Dendritic cell treated with granulocyte-macrophage colony-stimulating factor and Interleukin-4, amounts not matched to agents 40 ng/mL and 50 ng/mL, for 4 days (primary cell): ENCODE results near the gene DHX9.
"Not testable (repeated sequence)": the region's sequence is repeated elsewhere in the genome, so short reads cannot be mapped to it uniquely, and the experiment has no call there.

Experiments used
- H3K27ac Mint-ChIP-seq: one replicate; pipeline ENCODE4 v1.8.0; 2022; ENCODE audit warnings: mild to moderate bottlenecking, mixed read lengths
- H3K27me3 Mint-ChIP-seq: one replicate; pipeline ENCODE4 v1.8.0; 2022; ENCODE audit warnings: mild to moderate bottlenecking, mixed read lengths
- H3K36me3 Mint-ChIP-seq: one replicate; pipeline ENCODE4 v1.8.0; 2022; ENCODE audit warnings: low read depth, mixed read lengths
- H3K4me1 Mint-ChIP-seq: one replicate; pipeline ENCODE4 v1.8.0; 2022; ENCODE audit warnings: low read depth, mixed read lengths
- H3K4me3 Mint-ChIP-seq: one replicate; pipeline ENCODE4 v1.8.0; 2022; ENCODE audit warnings: mild to moderate bottlenecking, moderate library complexity, mixed read lengths
- H3K9me3 Mint-ChIP-seq: one replicate; pipeline ENCODE4 v1.8.0; 2022; ENCODE audit warnings: mixed read lengths
- intact Hi-C: fragments of 100-400 bp; cut with micrococcal nuclease; formaldehyde crosslinking; loops from one replicate; pipeline ENCODE4 v1.15.0; 2022

DHX9 gene

DNA sequence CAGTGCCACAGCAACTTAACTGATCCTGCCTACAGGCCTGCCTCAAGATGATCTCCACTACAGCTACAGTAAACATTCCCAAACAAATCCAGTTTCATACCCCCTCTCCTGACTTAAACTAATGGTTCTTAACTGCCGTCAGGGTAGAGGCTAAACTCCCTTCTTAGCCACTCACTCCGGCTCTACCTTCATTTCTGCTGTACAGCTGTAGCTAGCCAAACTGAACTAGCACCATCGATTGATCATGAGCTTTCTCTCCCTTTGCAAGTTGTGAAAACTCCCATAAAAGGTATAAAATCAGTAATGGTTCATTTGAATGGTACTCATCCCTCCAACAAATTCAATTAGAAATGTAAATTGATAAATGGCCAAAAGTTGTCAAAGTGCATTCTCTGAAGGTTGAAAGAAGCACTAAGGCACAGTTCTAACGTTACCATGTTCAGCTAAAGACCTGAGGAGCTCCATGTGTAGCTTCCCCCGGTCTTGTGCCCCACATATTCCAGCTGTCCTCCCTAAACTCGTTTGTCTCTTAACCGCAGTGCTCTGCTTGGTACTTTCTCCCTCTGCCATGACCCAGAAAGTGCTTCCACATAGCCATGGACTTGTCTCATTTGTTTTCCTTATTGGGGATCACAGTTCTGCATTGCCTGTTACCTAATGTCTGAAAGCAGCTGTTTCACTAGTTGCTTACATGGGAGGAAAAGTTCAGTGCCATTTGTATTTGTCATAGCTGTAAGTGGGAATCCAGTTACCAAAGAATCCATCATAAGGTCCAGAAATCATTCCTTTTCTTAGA lies 49.8 kb downstream of the DHX9 start:
- intact Hi-C loops = loop anchor here (5.0 kb wide), 1 partner anchor 37 kb away; no protein-coding TSS in a partner anchor
- no peak overlapping the region for H3K27ac Mint-ChIP-seq
- peaks cover 8% of the 10 kb centered on the region for H3K9me3 Mint-ChIP-seq
- H3K4me1 Mint-ChIP-seq = peaks cover 5% of the 10 kb centered on the region
- peaks cover 61% of the 10 kb centered on the region for H3K36me3 Mint-ChIP-seq
- no peak overlapping the region for H3K4me3 Mint-ChIP-seq
- no peaks in the 10 kb centered on the region for H3K27me3 Mint-ChIP-seq

DNA sequence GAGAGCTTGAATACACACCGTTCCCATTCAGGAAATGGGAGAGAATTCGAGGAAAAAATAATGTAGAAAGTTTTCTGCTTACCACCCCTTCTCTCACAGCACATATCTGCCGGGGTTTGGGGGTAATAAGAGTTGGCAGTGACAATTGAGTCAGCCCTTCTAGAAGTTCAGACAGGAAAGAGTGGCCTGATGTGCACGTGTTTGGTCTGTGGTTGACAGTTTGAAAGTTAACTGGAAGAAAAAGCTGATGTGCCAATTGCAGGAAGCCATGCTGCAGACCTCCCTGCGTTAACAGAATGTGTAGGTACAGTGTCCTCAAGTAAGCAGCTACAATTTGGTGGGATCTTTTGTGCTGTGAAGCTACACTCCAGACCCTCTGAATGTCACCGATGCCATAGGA lies 50.9 kb downstream of the DHX9 start:
- Mint-ChIP-seq H3K4me1 (peaks cover 5% of the 10 kb centered on the region), H3K36me3 (peaks cover 50% of the 10 kb centered on the region), H3K4me3 (no peak overlapping the region), H3K27me3 (no peaks in the 10 kb centered on the region), H3K27ac (peak overlapping the region; percentile 34), H3K9me3 (peaks cover 8% of the 10 kb centered on the region)
- intact Hi-C loops = loop anchor here (5.0 kb wide), 1 partner anchor 38 kb away; no protein-coding TSS in a partner anchor

DNA sequence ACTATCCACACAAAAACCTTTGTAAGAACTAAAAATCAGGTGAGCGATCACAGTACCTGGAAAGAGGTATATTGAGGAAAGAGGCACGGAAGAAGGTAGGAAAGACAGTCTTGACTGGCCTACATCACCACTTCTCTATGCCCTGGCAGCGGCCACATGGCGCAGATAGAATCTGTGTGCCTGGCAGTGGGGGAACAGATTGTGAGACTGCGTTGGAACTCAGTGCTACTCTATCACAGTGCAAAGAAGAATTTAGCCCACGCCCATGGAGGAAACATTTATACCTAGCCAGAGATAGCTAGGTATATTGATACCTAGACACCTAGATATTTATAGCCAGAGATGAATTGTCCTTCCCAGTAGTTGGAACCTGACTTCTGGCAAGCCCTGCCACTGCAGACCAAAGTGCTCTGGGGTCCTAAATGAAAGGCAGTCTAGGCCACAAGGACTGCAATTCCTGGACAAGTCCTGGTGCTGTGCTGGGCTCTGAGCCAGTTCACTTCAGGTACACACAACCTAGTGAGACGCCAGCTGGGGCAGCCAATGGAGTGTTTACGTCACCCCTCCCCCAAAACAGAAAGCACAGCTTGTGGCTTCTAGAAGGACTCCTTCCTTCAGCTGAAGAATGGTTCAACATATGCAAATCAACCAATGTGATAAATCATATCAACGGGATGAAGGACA lies 51.9 kb downstream of the DHX9 start:
- intact Hi-C loops = no loop called here
- peaks cover 40% of the 10 kb centered on the region for H3K36me3 Mint-ChIP-seq

GRCh38 chr1:182897696-182898095 lies 58.5 kb downstream of the DHX9 start:
- H3K27ac Mint-ChIP-seq = no peak overlapping the region

More for the DNA sequence above, 51.9 kb downstream of the DHX9 start:
- Mint-ChIP-seq H3K27me3 (no peaks in the 10 kb centered on the region), H3K4me1 (peaks cover 5% of the 10 kb centered on the region), H3K27ac (no peak overlapping the region), H3K4me3 (no peak overlapping the region), H3K9me3 (peaks cover 8% of the 10 kb centered on the region)

GRCh38 chr1:182901946-182902345 lies 62.8 kb downstream of the DHX9 start:
- H3K27ac Mint-ChIP-seq, intact Hi-C loops, H3K9me3 Mint-ChIP-seq, H3K4me3 Mint-ChIP-seq, H3K27me3 Mint-ChIP-seq, H3K36me3 Mint-ChIP-seq, H3K4me1 Mint-ChIP-seq: not testable (repeated sequence)

More at GRCh38 chr1:182897696-182898095, 58.5 kb downstream of the DHX9 start:
- Mint-ChIP-seq H3K4me1 (no peaks in the 10 kb centered on the region), H3K9me3 (peaks cover 2% of the 10 kb centered on the region), H3K4me3 (no peak overlapping the region), H3K36me3 (no peaks in the 10 kb centered on the region), H3K27me3 (no peaks in the 10 kb centered on the region)
- intact Hi-C loops = no loop called here

GRCh38 chr1:182905321-182905720 lies 66.2 kb downstream of the DHX9 start:
- Mint-ChIP-seq H3K4me1 (no peaks in the 10 kb centered on the region), H3K4me3 (no peak overlapping the region), H3K27ac (no peak overlapping the region), H3K36me3 (no peaks in the 10 kb centered on the region), H3K9me3 (no peaks in the 10 kb centered on the region), H3K27me3 (peaks cover 2% of the 10 kb centered on the region)
- intact Hi-C loops = no loop called here

DNA sequence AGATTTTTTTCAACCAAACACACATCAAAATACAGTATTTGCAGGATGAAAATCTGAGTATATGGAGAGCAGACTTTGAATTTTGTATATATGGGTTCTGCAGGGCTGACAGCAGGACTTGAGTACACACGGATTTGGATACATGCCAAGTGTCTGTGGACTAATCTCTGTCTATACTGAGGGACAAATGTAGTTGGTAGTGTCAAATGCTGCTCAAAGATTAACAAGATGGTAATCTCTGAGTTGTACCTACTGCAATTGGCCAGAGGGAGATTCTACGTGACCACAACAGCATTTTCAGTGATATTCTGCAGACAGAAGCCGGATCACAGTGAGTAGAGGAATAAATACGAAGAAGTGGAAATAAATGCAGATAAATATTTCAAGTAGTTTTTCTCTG lies 70.4 kb downstream of the DHX9 start:
- H3K27me3 Mint-ChIP-seq = peaks cover 2% of the 10 kb centered on the region
- intact Hi-C loops = no loop called here
- H3K4me3 Mint-ChIP-seq = no peak overlapping the region
- no peak overlapping the region for H3K27ac Mint-ChIP-seq
- H3K4me1 Mint-ChIP-seq = no peaks in the 10 kb centered on the region
- no peaks in the 10 kb centered on the region for H3K9me3 Mint-ChIP-seq
- H3K36me3 Mint-ChIP-seq = no peaks in the 10 kb centered on the region

DNA sequence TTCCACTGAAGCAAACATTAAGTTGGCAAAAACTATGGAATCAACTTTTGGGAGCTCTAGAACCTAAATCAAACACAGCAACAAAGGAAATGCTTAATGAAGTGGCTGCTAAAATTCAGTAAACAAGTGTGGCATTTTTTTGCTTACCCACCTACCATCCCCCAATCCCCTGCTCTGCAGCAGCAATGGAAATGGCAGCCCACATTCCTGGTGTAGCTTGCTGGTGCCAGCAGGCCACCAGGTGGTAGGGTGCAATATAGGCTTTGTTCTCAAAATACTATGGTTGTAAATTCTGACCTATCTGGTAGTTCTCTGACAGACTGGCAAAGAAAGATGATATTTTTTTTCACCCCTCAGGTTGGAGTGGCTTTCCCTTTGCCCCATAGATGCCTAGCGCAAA lies 71.0 kb downstream of the DHX9 start:
- intact Hi-C loops = no loop called here
- no peaks in the 10 kb centered on the region for H3K9me3 Mint-ChIP-seq
- H3K27ac Mint-ChIP-seq = no peak overlapping the region
- no peaks in the 10 kb centered on the region for H3K36me3 Mint-ChIP-seq
- no peaks in the 10 kb centered on the region for H3K4me1 Mint-ChIP-seq
- peaks cover 2% of the 10 kb centered on the region for H3K27me3 Mint-ChIP-seq
- H3K4me3 Mint-ChIP-seq = no peak overlapping the region

DNA sequence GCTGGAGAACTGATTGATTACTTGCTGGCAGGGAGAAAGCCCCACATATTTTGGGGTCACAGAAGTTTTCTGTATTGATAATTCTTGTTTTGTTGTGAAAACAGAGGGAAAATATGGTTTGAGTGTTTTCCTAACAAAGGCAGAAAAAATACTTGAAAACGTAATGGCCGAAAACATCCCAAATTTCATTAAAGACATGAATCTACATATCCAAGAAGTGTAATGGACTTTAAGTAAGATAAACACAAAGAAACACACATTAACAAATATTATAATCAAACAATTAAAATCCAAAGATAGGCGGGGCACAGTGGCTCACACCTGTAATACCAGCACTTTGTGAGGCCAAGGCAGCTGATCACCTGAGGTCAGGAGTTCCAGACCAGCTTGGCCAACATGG lies 74.3 kb downstream of the DHX9 start:
- intact Hi-C loops = no loop called here
- Mint-ChIP-seq H3K9me3 (no peaks in the 10 kb centered on the region), H3K36me3 (no peaks in the 10 kb centered on the region), H3K27ac (no peak overlapping the region), H3K4me3 (no peak overlapping the region), H3K27me3 (peaks cover 2% of the 10 kb centered on the region), H3K4me1 (no peaks in the 10 kb centered on the region)

GRCh38 chr1:182917378-182917777 lies 78.2 kb downstream of the DHX9 start:
- Mint-ChIP-seq H3K36me3 (no peaks in the 10 kb centered on the region), H3K4me3 (no peak overlapping the region), H3K27ac (no peak overlapping the region), H3K9me3 (no peaks in the 10 kb centered on the region), H3K27me3 (peaks cover 4% of the 10 kb centered on the region), H3K4me1 (no peaks in the 10 kb centered on the region)
- intact Hi-C loops = no loop called here

DNA sequence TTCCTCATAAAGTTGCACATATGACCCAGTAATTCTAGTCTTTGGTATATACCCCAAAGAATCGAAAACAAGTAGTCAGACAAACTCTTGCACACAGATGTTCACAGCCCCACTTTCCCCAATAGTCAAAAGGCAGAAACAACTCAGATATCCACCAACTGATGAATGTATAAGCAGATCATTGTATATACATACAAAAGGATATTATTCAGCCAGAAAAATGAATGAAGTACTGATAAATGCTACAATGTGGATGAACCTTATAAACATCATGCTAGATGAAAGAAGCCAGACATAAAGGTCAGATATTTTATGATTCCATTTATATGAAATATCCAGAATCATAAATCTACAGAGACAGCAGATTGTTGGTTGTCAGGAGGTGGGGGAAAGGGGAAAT lies 86.5 kb downstream of the DHX9 start:
- H3K36me3 Mint-ChIP-seq = no peaks in the 10 kb centered on the region
- no peaks in the 10 kb centered on the region for H3K9me3 Mint-ChIP-seq
- H3K4me3 Mint-ChIP-seq = no peak overlapping the region
- intact Hi-C loops = no loop called here
- H3K27ac Mint-ChIP-seq = no peak overlapping the region
- H3K4me1 Mint-ChIP-seq = no peaks in the 10 kb centered on the region
- peaks cover 8% of the 10 kb centered on the region for H3K27me3 Mint-ChIP-seq

DNA sequence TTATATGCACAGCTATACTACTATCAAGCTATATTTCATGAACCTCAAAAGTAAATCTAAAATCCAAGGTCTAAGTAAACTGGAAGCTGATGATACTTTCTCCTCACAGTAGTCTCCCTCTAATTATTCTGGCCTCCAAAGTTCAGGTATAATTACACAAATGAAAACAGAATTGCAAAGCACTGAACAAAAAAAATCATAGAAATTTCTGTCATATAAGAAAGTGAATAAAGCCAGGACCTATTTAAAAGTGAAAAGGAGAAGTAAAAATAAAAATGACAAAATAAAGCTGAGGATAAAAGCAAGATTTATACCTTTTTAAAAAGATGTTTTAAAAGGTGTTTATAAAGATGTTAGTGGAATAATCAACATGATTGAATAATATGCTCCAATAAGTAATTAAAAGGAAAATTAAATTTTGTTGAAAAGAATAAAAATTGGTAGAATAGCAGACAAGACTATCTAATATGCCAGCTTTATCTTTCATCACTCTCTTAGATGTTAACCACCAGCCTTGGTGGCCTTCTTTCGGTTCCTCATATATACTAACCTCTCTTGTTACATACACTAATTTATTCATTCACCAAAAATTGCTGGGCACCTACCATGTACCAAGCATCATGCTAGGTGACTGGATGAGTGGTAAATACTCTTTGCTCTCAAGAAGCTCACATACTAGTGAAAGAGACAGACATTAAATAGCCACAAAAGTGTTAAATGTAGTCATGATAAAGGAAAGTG lies 88.7 kb downstream of the DHX9 start:
- Mint-ChIP-seq H3K27me3 (peaks cover 8% of the 10 kb centered on the region), H3K4me1 (no peaks in the 10 kb centered on the region), H3K4me3 (no peak overlapping the region), H3K36me3 (no peaks in the 10 kb centered on the region), H3K9me3 (no peaks in the 10 kb centered on the region), H3K27ac (no peak overlapping the region)
- intact Hi-C loops = no loop called here

DNA sequence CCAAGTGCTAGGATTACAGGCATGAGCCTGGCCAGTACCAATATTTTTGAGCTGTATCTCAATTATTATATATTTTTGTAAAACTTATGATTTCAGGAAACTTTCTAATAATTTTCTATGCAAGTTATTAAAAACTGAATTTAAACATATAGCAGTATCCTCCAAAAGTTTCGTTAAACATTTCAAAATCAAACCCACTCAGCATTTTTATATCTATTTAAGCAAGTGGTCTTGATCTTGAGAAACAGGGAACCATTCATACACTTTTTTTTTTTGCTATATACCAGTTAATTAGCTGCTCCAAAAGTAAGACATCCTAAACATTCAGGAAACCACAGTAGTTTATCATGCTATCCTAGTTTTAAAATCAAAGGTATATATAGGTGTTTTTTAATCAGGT lies 91.8 kb downstream of the DHX9 start:
- intact Hi-C loops = no loop called here
- Mint-ChIP-seq H3K27me3 (peaks cover 4% of the 10 kb centered on the region), H3K9me3 (peaks cover 16% of the 10 kb centered on the region), H3K36me3 (no peaks in the 10 kb centered on the region), H3K27ac (no peak overlapping the region), H3K4me1 (no peaks in the 10 kb centered on the region), H3K4me3 (no peak overlapping the region)

GRCh38 chr1:182935716-182936115 lies 96.6 kb downstream of the DHX9 start:
- H3K4me1 Mint-ChIP-seq = no peaks in the 10 kb centered on the region
- H3K9me3 Mint-ChIP-seq = peaks cover 16% of the 10 kb centered on the region
- intact Hi-C loops = no loop called here
- H3K27me3 Mint-ChIP-seq = peaks cover 13% of the 10 kb centered on the region
- H3K36me3 Mint-ChIP-seq = no peaks in the 10 kb centered on the region
- H3K27ac Mint-ChIP-seq = no peak overlapping the region
- no peak overlapping the region for H3K4me3 Mint-ChIP-seq
